Activated CD8-positive, alpha-beta memory T cell treated with anti-CD3 and anti-CD28 coated beads, Interleukin-2, amount 10 ng/mL, durations not matched to agents 7 days and 5 days (primary cell): ENCODE data around the gene HSPA1L. TPM values are rescaled to one million over a fixed set of nuclear protein-coding genes. Genes with fewer than 3 reads are reported as not detected.
"Not testable (repeated sequence)": the region's sequence is repeated elsewhere in the genome, so short reads cannot be mapped to it uniquely, and the experiment has no call there.

Experiments
- ATAC-seq: fragments of 150-1000 bp; cut with Tn5 transposase; one replicate; pipeline ENCODE4 v1.10.0; 2021; ENCODE audit warnings: moderate library complexity
- CTCF ChIA-PET: fragments of 350-600 bp; sonication (Branson Sonifier 250); formaldehyde crosslinking; loops from one replicate; lab custom pipeline; 2021; ENCODE audit warnings: antibody characterized with exemption; lab: Charles Lee
- DNase-seq: peaks from one replicate; pipeline ENCODE4 v3.0.0-alpha.2; 2020
- H3K27ac Mint-ChIP-seq: one replicate; pipeline ENCODE4 v1.8.0; 2021; ENCODE audit warnings: mild to moderate bottlenecking, mixed read lengths
- H3K27me3 Mint-ChIP-seq: one replicate; pipeline ENCODE4 v1.8.0; 2021; ENCODE audit warnings: mixed read lengths
- H3K36me3 Mint-ChIP-seq: one replicate; pipeline ENCODE4 v1.8.0; 2021; ENCODE audit warnings: mild to moderate bottlenecking, mixed read lengths
- H3K4me1 Mint-ChIP-seq: one replicate; pipeline ENCODE4 v1.8.0; 2021; ENCODE audit warnings: mixed read lengths
- H3K4me3 Mint-ChIP-seq: one replicate; pipeline ENCODE4 v1.8.0; 2021; ENCODE audit warnings: mild to moderate bottlenecking, moderate library complexity, mixed read lengths
- H3K9me3 Mint-ChIP-seq: one replicate; pipeline ENCODE4 v1.8.0; 2022; ENCODE audit warnings: low read depth, mixed read lengths
- total RNA-seq, 2 experiments: library from RNA; stranded (reverse); gene quantifications; one replicate each; pipeline ENCODE4 v1.2.3, GENCODE V29; 2021

HSPA1L gene
- total RNA-seq, 2 experiments from 2014 or later: 2.9 to 3.1 TPM

DNA sequence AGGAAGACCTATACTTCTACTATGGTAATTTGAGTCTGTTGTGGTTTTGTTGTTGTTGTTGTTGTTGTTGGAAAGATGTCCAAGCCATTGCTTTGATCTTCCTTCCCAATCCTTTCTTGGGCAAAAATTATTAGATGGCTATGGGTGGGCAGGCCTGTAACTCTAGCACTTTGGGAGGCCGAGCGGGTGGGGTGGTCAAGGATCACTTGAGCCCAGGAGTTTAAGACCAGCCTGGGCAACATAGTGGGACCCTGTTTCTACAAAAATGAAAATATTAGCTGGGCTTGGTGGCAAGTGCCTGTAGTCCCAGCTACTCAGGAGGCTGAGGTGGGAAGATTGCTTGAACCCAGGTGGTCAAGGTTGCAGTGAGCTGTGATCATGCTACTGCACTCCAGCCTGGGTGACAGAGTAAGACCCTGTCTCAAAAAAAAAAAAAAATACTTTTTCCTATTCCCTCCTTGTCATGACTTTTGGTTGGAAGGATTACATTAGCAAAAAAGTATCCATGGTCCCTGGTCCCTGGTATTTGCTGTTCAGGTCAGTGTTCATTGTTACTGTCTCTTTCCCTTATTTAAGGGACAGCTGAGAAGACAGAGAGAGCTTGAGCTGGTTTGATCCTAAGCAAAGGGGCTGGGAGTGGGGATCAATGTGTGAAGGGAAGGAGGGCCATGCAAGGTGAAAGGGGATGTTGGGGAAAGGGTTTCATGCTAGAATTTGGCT lies 35.8 kb upstream of the HSPA1L start:
- Mint-ChIP-seq H3K36me3 (no peaks in the 10 kb centered on the region), H3K9me3 (no peaks in the 10 kb centered on the region), H3K4me1 (no peaks in the 10 kb centered on the region), H3K27me3 (no peaks in the 10 kb centered on the region), H3K4me3 (no peak overlapping the region), H3K27ac (no peak overlapping the region)
- DNase-seq (no peak), ATAC-seq (no peak)
- CTCF ChIA-PET: no interaction called here

DNA sequence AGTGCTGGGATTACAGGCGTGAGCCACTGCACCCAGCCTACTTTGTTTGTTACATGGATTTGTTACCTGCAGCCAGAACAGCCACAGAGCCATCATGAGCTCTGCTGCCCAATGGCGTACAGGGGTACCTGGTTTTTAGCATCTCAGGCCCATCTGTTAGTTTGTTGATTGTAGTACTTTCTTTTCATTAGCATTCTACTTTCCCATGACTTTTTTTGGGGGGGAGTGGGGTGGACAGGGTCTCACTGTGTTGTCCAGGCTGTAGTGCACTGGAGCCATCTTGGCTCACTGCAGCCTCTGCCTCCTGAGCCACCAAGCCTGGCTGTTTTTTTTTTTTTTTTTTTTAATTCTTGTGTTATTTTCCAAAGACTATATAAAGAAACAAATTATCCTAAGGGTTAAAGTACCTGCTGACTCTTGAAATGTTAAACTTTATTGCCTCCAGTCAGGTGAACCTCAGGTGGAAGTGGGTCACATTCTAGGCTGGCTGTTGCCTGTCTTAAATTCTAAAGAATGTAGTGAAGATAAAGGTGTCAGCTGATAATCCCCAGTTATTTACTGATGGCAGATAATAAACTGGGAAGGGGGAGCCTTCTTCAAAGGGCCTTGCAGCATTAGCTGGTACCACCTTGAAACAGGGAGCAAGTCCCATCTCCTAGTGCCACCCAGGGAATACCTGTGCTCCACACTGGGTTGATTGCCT lies 32.3 kb upstream of the HSPA1L start:
- no peak overlapping the region for H3K27ac Mint-ChIP-seq
- no peaks in the 10 kb centered on the region for H3K9me3 Mint-ChIP-seq
- H3K4me1 Mint-ChIP-seq: no peaks in the 10 kb centered on the region
- peaks cover 3% of the 10 kb centered on the region for H3K36me3 Mint-ChIP-seq
- ATAC-seq: no peak
- CTCF ChIA-PET: no interaction called here
- no peak overlapping the region for H3K4me3 Mint-ChIP-seq
- H3K27me3 Mint-ChIP-seq: no peaks in the 10 kb centered on the region
- DNase-seq: no peak

DNA sequence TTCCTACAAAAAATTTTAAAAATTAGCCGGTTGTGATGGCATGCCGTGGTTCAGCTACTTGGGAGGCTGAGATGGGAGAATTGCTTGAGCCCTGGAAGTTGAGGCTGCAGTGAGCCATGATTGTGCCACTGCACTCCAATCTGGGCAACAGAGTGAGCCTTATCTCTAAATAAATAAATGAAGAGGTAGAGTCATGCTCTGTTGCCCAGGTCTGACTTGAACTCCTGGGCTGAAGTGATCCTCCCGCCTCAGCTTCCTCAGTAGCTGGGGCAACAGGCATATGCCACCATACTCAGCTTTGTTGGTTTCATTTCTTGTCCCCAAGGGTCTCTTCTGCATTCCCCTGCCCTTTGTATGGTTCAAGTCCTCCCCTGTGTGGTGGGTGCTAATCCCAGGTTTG lies 29.4 kb upstream of the HSPA1L start:
- CTCF ChIA-PET: interaction anchor here (1.1 kb wide), 1 partner anchor 13 kb away, joined by 3 read pairs; no protein-coding TSS in a partner anchor
- Mint-ChIP-seq H3K36me3 (peaks cover 22% of the 10 kb centered on the region), H3K4me1 (peaks cover 3% of the 10 kb centered on the region), H3K27ac (peak overlapping the region; percentile 57), H3K27me3 (no peaks in the 10 kb centered on the region), H3K4me3 (no peak overlapping the region), H3K9me3 (no peaks in the 10 kb centered on the region)
- ATAC-seq: no peak
- no peak for DNase-seq

DNA sequence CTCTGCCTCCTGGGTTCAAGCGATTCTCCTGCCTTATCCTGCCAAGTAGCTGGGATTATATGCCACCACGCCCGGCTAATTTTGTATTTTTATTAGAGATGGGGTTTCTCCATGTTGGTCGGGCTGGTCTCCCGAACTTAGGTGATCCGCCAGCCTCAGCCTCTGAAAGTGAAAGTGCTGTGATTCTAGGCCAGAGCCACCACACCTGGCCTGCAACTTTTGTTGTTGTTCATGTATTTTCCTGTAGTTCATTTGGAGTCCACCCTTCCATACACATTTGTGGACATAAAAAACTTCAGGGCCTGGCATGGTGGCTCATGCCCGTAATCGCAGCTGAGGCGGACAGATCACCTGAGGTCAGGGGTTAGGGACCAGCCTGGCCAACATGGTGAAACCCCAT lies 27.0 kb upstream of the HSPA1L start:
- no peaks in the 10 kb centered on the region for H3K9me3 Mint-ChIP-seq
- peak overlapping the region; percentile 28 for H3K27ac Mint-ChIP-seq
- CTCF ChIA-PET: no interaction called here
- no peak overlapping the region for H3K4me3 Mint-ChIP-seq
- DNase-seq (no peak), ATAC-seq (no peak)
- H3K4me1 Mint-ChIP-seq: peaks cover 26% of the 10 kb centered on the region
- H3K36me3 Mint-ChIP-seq: peaks cover 46% of the 10 kb centered on the region
- H3K27me3 Mint-ChIP-seq: no peaks in the 10 kb centered on the region

DNA sequence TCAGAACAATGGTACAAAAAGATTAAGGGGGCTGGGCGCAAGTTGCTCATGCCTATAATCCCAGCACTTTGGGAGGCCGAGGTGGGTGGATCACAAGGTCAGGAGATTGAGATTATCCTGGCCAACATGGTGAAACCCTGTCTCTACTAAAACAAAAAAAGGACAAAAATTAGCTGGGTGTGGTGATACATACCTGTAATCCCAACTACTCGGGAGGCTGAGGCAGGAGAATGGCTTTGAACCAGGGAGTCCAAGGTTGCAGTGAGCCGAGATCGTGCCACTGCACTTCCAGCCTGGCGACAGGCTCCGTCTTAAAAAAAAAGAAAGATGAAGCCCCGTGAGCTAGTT lies 24.7 kb upstream of the HSPA1L start:
- H3K27me3 Mint-ChIP-seq, ATAC-seq, H3K9me3 Mint-ChIP-seq, H3K4me3 Mint-ChIP-seq, H3K27ac Mint-ChIP-seq, DNase-seq: not testable (repeated sequence)
- Mint-ChIP-seq H3K36me3 (peaks cover 63% of the 10 kb centered on the region), H3K4me1 (peaks cover 36% of the 10 kb centered on the region)
- CTCF ChIA-PET: interaction anchor here (0.6 to 1.5 kb wide), 5 partner anchors 13 to 161 kb away, joined by 3 to 8 read pairs (median 4); partner anchors contain the start of gene NEU1

DNA sequence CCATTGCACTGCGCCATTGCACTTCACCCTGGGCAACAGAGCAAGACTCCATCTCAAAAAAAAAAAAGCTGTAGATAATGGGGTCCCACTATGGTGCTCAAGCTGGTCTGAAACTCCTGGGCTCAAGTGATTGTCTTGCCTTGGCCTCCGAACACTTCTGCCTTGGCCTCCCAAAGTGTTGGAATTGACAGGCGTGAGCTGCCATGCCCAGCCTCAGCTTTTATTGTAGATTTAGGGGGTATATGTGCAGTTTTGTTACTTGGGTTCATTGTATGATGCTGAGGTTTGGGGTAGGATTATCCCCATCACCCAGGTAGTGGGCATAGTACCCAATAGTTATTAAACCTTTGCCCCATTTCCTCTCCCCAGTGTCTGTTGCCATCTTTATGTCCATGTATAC lies 23.9 kb upstream of the HSPA1L start:
- H3K27me3 Mint-ChIP-seq: no peaks in the 10 kb centered on the region
- H3K27ac Mint-ChIP-seq: peak overlapping the region; percentile 18
- H3K4me3 Mint-ChIP-seq: peak overlapping the region; percentile 45
- no peak for ATAC-seq
- H3K36me3 Mint-ChIP-seq: peaks cover 63% of the 10 kb centered on the region
- no peaks in the 10 kb centered on the region for H3K9me3 Mint-ChIP-seq
- H3K4me1 Mint-ChIP-seq: peaks cover 39% of the 10 kb centered on the region
- CTCF ChIA-PET: interaction anchor here (0.6 to 1.8 kb wide), 6 partner anchors 9 to 158 kb away, joined by 3 to 8 read pairs (median 4); partner anchors contain the start of gene NEU1
- no peak for DNase-seq

DNA sequence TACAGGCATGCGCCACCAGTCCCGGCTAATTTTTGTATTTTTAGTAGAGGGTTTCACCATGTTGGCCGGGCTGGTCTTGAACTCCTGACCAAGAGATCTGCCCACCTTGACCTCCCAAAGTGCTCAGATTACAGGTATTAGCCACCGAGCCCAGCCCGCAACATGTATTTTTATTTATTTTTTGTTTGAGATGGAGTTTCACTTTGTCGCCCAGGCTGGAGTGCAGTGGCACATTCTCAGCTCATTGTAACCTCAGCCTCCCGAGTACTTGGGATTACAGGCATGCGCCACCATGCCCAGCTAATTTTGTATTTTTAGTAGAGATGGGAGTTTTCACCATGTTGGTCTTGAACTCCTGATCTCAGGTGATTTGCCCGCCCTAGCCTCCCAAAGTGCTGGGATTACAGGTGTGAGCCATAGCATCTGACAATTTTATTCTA lies 23.1 kb upstream of the HSPA1L start:
- CTCF ChIA-PET: interaction anchor here (1.8 kb wide), 1 partner anchor 8 kb away, joined by 6 read pairs; no protein-coding TSS in a partner anchor
- Mint-ChIP-seq H3K36me3 (peaks cover 63% of the 10 kb centered on the region), H3K4me1 (peaks cover 41% of the 10 kb centered on the region), H3K27ac (peak overlapping the region; percentile 98), H3K4me3 (peak overlapping the region; percentile 99)
- H3K9me3 Mint-ChIP-seq, H3K27me3 Mint-ChIP-seq, ATAC-seq, DNase-seq: not testable (repeated sequence)

DNA sequence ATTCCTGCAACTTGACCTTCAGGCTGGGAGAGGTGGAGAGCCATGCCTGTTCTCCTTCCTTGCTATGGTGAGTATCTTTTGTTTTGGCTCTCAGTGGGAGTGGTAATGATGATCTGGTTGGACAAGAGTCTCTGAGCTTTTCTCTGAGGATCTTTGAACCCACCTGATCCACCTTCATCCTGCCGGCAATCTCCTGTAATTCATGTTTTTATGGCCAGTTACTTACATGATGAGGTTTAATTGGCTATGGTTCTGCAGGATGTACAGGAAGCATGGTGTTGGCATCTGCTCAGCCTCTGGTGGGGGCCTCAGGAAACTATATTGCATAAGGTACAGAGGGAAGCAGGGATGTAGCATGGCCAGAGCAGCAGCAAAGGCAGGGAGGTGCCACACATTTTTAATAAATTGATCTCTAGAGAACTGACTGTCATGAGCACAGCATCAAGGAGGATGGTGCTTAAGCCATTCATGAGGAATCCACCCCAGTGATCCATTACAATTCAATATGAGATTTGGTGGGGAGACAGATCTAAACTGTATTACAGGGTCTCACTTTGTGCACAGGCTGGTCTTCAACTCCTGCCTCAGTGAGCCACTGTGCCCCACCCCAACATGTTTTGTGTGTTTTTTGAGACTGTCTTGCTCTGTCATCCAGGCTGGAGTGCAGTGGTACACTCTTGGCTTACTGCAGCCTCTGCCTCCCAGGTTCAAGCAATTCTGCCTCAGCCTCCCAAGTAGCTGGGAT lies 22.5 kb upstream of the HSPA1L start:
- Mint-ChIP-seq H3K27me3 (no peaks in the 10 kb centered on the region), H3K9me3 (no peaks in the 10 kb centered on the region), H3K4me1 (peaks cover 44% of the 10 kb centered on the region), H3K4me3 (peak overlapping the region; percentile 99), H3K36me3 (peaks cover 63% of the 10 kb centered on the region), H3K27ac (peak overlapping the region; percentile 98)
- ATAC-seq (no peak), DNase-seq (no peak)
- CTCF ChIA-PET: interaction anchor here (0.8 to 1.8 kb wide), 3 partner anchors 8 to 157 kb away, joined by 3 to 6 read pairs (median 4); partner anchors contain the start of genes LY6G5C and NEU1

DNA sequence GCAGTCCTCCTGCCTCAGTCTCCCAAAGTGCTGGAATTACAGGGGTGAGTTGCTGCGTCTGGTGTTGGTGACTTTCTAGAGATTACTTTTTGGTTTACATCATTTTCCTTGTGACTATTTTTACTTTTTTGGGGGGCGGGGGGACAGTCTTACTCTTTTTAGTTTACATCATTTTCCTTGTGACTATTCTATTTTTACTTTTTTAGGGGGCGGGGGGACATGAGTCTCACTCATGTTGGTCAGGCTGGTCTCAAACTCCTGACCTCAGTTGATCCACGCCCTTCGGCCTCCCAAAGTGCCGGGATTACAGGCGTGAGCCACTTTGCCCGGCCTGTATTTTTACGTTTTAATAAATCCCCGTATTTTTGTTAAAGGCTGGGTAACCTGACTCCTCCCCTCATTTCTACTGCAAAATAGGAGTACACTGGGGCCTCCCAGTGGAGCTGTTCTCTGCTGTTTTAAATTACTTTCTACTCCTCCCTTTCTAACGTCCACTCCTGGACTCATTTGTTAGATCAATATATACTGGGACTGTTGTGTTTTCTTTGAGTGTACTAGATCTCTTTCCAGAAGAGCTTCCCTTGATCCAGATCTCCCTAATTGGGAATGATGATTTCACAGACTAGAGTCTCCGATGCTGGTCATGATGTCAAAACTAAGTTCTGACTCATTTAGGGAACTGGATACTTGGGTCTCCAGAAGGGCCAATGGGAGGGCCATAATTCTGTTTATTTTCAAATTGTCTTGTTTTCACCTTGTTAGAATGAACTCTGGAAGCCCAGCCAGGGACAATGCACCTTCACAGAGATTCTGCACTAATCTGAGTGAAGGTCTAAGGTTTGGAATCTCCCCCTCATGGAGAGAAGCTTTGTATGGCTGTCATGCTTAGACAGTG lies 21.6 kb upstream of the HSPA1L start:
- Mint-ChIP-seq H3K36me3 (peaks cover 60% of the 10 kb centered on the region), H3K9me3 (no peaks in the 10 kb centered on the region), H3K4me1 (peaks cover 46% of the 10 kb centered on the region), H3K4me3 (peak overlapping the region; percentile 99), H3K27ac (peak overlapping the region; percentile 98), H3K27me3 (no peaks in the 10 kb centered on the region)
- CTCF ChIA-PET: interaction anchor here (0.6 to 1.4 kb wide), 6 partner anchors 26 to 290 kb away, joined by 3 to 4 read pairs (median 4); partner anchors contain the start of genes ABHD16A, ATP6V1G2, LY6G5C and NEU1
- DNase-seq (no peak), ATAC-seq (no peak)

DNA sequence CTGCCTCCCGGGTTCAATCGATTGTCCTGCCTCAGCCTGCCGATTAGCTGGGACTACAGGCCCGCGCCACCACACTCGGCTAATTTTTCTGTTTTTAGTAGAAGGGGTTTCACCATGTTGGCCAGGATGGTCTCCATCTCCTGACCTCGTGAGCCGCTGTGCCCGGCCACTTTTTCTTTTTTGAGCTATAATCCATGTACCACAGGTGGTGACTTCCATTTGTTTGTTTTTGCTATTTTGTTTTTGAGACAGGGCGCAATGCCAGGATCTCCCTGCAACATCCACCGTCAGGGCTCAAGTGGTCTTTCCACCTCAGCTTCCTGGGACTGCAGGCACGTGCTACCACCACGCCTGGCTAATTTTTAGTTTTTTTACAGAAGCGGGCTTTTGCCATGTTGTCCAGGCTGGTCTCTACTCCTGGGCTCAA lies 21.0 kb upstream of the HSPA1L start:
- Mint-ChIP-seq H3K36me3 (peaks cover 59% of the 10 kb centered on the region), H3K4me1 (peaks cover 49% of the 10 kb centered on the region)
- CTCF ChIA-PET: interaction anchor here (0.6 to 1.4 kb wide), 6 partner anchors 27 to 290 kb away, joined by 3 to 4 read pairs (median 4); partner anchors contain the start of genes ABHD16A, ATP6V1G2 and NEU1

DNA sequence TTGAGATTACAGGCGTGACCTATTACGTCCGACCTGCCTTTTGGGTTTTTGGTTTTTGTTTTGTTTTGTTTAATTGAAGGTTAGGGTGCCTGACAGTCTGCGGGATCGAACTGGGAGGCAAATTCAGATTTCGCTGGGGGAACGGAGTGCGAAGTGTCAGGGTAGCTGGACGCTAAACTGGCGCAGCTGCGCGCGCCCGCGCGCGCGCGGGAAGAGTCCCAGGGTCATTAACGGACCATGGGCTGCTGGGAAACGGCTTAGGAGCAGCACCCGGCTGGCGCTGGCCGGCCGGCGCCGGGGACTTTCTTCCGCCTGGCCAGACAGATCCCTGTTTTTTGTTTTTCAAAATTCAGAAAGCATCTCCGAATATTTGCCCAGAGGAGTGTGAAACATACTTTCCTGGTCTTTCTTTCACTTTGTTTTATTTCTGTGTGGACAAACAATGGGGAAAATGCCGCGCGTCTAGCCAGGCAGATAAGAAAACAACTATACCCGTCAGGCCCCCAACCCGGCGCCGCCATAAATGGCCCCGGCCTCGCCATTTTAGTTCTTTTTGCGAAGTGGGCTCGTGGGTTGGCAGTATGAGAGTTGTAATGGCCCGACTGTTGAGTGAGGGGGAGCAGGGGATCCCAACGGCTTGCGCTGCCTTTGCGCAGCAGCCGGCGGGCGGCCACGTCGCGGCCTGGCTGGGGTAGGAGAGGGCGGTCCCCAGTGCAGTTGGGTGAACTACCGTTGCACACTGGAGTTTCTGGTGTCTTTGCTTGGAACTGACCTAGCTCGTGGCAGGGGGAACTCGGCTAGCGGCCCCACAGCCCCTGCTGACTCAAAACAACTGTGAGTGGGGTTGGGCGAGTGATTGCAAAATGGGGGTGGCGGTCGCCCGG lies 19.5 kb upstream of the HSPA1L start:
- peaks cover 54% of the 10 kb centered on the region for H3K4me1 Mint-ChIP-seq
- no peaks in the 10 kb centered on the region for H3K9me3 Mint-ChIP-seq
- no peaks in the 10 kb centered on the region for H3K27me3 Mint-ChIP-seq
- peaks cover 56% of the 10 kb centered on the region for H3K36me3 Mint-ChIP-seq
- peak overlapping the region; percentile 98 for H3K27ac Mint-ChIP-seq
- peak overlapping the region; percentile 99 for H3K4me3 Mint-ChIP-seq
- ATAC-seq (peak; percentile 55), DNase-seq (peak; percentile 83)
- CTCF ChIA-PET: interaction anchor here (0.7 to 1.3 kb wide), 3 partner anchors 43 to 461 kb away, joined by 3 read pairs; no protein-coding TSS in a partner anchor

More for the DNA sequence above, 21.0 kb upstream of the HSPA1L start:
- H3K9me3 Mint-ChIP-seq: no peaks in the 10 kb centered on the region
- peak overlapping the region; percentile 99 for H3K4me3 Mint-ChIP-seq
- ATAC-seq (no peak), DNase-seq (no peak)
- peak overlapping the region; percentile 98 for H3K27ac Mint-ChIP-seq
- H3K27me3 Mint-ChIP-seq: no peaks in the 10 kb centered on the region
